ENCODE data around the gene IL17C.

DNA sequence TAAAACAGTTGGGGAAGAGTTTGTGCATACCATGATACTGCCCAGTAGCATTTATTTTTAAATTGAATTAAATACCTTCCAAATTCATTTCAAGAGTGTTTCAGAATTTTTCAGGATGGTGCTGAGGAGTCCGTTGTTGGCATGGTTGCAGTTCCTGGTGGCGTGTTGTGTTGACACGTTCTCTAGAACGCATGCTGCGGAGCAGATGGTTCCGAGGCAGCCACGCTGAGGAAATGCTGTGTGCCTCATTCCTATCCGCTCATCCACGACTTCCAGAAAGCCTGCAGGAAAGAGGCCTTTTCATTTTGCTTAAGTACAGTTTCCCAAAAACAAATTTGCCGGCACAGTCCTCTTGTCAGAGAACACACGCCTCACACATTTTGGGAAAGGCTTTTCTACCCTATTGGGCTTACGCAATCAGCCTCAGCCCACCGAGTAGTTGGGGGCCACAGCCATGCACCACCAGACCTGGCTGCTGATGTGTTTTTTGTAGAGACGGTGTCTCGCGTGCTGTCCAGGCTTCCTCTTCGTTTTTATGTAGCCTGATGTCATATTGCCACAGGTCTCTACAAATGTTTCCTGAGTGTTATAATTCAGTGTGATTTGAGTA lies 32.1 kb upstream of the IL17C start:
- TF ChIP-seq CTCF (IDR thresholded peaks at IDR 0.05; ENCODE audit: poor library complexity, severe bottlenecking) (no peak), RAD21 (conservative IDR thresholded peaks at IDR 0.05) (no peak), POLR2AphosphoS5 (IDR thresholded peaks at IDR 0.05) (no peak)

All from neural cell (in vitro differentiated cells).